ENCODE results near the gene EARS2.

The EARS2 gene

DNA sequence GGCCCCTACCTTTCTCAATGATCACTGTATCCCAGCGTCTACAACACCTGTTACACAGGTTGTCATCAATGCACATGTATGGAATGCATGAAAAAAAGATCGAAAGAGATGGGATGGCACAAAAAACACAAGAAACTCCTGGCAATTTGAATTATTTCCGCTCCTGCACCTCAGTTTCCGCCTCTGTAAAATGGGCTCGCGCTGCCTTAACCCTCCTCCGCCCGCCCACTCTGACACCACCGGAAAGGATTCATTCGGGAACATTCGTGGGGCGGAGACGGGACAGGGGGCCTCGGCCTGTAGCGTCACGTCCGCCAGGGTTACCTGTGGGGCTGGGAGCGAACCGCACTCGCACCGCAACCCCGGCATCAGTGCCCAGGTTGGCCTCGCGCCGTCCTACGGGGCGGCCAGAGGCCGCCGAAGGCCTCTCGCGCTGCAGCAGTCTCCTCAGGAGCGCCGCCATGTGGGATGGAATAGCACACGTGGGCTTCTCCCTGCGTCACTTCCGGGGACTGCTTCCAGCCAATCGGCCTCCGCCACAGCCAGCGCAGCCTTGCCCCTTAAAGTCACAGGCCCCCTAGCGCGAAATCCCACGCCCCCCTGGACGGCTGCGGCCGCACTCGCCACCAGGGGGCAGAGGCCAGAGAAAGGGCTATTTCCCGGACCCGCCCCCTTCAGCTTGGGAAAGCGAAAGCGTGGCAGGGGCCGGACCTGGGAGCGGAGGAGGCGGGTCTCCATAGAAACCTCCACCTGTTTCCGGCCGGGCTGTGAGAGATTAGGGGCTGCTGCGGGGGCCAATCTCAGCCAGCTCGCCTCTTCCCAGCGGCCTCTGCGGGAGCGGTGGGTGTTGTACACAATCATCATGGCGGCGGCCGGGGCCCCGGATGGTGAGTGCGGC, at the start of gene EARS2, which contains the start of gene UBFD1:
Gene EARS2, minus strand, starts transcription at position 470 of the 898 bp plus-strand sequence. Its CDS starts 7 bp downstream, at position 463.
Gene UBFD1, plus strand, starts transcription at position 847 of the 898 bp plus-strand sequence. Its CDS starts 16 bp downstream, at position 863.
- TF ChIP-seq, protein P1, sequence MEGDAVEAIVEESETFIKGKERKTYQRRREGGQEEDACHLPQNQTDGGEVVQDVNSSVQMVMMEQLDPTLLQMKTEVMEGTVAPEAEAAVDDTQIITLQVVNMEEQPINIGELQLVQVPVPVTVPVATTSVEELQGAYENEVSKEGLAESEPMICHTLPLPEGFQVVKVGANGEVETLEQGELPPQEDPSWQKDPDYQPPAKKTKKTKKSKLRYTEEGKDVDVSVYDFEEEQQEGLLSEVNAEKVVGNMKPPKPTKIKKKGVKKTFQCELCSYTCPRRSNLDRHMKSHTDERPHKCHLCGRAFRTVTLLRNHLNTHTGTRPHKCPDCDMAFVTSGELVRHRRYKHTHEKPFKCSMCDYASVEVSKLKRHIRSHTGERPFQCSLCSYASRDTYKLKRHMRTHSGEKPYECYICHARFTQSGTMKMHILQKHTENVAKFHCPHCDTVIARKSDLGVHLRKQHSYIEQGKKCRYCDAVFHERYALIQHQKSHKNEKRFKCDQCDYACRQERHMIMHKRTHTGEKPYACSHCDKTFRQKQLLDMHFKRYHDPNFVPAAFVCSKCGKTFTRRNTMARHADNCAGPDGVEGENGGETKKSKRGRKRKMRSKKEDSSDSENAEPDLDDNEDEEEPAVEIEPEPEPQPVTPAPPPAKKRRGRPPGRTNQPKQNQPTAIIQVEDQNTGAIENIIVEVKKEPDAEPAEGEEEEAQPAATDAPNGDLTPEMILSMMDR (IDR thresholded peaks at IDR 0.05; ENCODE audit: low read depth, low read length, missing control alignments), result peak; percentile 82
- DNase-seq (ENCODE audit: low read depth), result peak; percentile 94
- H3K4me3 ChIP-seq (ENCODE audit: low read depth, low read length), result peak within 1 kb of the TSS; percentile 64

DNA sequence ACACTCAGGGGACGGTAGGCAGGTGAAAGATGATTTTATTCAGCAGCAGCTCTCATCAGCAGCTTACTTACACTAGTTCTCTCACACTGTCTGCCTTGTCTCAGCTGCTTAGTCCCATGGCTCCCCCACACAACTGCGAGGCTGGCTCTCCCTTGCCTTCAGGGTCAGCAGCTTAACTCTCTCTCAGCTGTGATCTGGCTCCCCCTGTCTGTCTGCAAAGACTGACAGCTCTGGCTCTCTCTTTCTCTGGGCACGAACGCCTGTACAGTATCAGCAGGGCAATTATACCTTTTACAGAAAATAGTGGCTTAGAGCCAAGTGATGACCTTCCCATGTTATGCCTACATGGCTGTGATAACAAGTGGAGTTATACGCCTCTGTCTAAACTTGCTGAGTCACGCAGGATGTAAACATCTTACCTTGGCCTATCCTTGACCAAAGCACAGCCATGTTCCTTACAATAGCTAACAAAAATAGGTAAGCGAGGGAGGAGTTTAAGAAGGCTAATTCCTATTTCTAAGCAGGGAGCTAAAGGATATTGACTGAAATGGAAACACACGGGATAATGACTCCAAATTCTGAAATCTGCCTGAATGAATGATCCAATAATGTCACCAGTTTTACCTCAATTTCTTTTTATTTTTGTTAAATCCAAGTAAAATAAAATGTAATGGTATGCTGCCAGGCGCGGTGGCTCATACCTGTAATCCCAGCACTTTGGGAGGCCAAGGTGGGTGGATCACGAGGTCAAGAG, 40.0 kb upstream of the EARS2 start:
- H3K4me3 ChIP-seq (ENCODE audit: low read depth, low read length), result peak overlapping the region; percentile 31
- TF ChIP-seq, protein P1 (IDR thresholded peaks at IDR 0.05; ENCODE audit: low read depth, low read length, missing control alignments), result peak; percentile 70
- DNase-seq (ENCODE audit: low read depth), result peak; percentile 48

DNA sequence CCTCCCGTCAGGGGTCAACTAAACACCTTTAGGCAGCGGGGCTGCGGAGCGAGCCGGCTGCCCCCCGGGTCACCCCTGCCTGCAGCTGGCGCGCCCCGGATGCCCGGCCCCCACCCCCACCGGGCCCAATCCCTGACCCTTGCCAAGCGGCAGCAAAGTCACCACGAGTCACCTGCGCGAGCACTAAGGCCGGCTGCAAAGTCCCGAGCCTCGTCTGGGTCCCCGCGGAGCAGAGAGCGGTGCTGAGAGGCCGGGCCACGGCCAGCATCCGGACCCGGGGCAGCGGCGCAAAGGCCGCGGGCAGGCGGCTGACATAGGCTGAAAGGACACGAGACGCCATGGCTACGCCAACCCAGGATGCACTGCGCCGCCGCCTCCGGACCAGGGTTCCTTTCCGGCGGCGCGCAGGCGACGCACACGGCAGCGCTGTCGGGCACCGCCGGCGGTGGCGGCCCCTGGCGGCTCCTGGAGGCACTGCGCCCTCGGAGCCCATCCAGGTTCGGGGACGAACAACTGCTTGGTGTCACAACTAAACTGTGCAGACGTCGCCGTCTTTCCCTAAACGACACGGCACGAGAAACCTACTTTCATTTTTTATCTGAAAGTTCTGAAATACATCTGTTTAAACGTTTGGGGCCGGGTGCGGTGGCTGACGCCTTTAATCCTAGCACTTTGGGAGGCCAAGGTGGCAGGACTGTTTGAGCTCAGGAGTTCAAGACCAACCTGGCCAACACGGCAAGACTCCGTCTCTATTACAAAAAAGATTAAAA, 39.0 kb upstream of the EARS2 start, which contains the start of gene NDUFAB1:
Gene NDUFAB1, minus strand, starts transcription at position 366 of the 770 bp plus-strand sequence. Its CDS starts 26 bp downstream, at position 340.
- peak within 1 kb of the TSS; percentile 89 for H3K4me3 ChIP-seq (ENCODE audit: low read depth, low read length)

DNA sequence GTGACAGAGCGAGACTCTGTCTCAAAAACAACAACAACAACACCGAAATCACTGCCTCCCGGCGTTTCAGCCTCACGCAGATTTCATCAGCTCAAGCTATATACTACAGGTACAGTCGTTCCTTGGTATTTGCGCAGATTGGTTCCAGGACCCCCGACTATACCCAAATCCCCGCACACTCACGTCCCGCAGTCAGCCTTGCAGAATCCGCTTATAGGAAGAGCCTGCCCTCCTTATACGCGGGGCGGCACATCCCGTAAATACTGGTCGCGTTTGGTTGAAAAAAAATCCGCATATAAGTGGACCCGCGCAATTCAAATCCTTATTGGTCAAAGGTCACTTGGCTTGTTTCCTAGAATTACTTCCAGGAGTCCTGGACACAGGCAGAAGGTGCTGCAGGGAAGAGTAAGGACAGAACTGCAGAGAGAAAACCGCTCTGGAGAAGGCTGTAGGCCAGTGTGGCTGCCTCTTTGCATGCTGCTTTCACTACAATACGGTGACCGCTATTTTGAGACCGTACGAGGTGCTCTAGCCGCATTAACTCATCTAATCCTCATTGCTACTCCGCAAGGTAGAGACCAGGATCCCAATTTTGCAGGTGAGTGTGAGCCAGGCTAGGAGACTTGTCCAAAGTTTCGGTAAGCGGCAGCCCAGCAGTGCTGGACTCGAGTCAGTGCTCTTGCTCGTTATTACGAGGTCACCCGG, 38.2 kb upstream of the EARS2 start:
- peak overlapping the region; percentile 89 for H3K4me3 ChIP-seq (ENCODE audit: low read depth, low read length)
- TF ChIP-seq, protein P1 (IDR thresholded peaks at IDR 0.05; ENCODE audit: low read depth, low read length, missing control alignments), result no peak
- no peak for DNase-seq (ENCODE audit: low read depth)

More for the DNA sequence above, 39.0 kb upstream of the EARS2 start, which contains the start of gene NDUFAB1:
- DNase-seq (ENCODE audit: low read depth), result peak; percentile 44
- TF ChIP-seq, protein P1 (IDR thresholded peaks at IDR 0.05; ENCODE audit: low read depth, low read length, missing control alignments), result peak; percentile 97

DNA sequence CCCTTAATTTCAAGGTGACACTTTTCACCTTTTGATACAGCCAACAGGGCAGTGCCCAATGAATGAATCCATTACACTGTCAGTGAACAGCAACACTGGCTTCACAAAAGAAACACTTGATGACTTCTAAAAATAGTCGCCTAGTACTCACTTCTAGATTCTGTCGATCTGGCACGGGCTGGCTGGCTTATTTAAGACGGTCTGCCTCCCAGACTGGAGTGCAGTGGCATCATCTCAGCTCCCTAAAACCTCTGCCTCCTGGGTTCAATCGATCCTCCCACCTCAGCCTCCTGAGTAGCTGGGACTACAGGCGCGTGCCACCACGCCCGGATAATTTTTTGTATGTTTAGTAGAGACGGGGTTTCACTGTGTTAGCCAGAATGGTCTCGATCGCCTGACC, 37.0 kb upstream of the EARS2 start:
- H3K4me3 ChIP-seq (ENCODE audit: low read depth, low read length), result no peak overlapping the region
- no peak for DNase-seq (ENCODE audit: low read depth)
- TF ChIP-seq, protein P1 (IDR thresholded peaks at IDR 0.05; ENCODE audit: low read depth, low read length, missing control alignments), result no peak

DNA sequence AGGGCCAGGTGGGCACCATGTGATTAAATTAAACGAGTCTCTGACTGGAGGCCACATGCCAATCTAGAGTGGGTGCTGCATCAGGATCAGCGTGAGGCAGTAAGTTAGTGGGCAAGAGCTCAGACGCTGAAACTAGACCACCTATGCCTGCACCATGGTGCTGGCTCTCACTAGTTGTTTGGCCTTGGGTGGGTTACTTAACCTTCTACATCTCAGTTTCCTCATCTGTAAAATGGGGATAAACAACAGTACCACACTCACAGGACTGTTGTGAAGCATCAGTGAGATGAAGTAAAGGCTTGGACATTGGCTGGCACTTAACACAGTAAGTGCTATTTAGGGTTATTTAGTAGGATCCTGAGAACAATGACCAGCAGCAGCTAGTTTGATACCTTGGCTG, 33.0 kb upstream of the EARS2 start:
- H3K4me3 ChIP-seq (ENCODE audit: low read depth, low read length), result no peak overlapping the region
- TF ChIP-seq, protein P1 (IDR thresholded peaks at IDR 0.05; ENCODE audit: low read depth, low read length, missing control alignments), result no peak
- DNase-seq (ENCODE audit: low read depth), result no peak

Data from GM12864 (cell line).